Smooth muscle cell (in vitro differentiated cells): ENCODE results near the gene CFAP298. TPM values are rescaled to one million over a fixed set of nuclear protein-coding genes. Genes with fewer than 3 reads are reported as not detected.

ENCODE experiments used
- DNase-seq: peaks from one replicate; lab custom pipeline; 2025; ENCODE audit not compliant: unreplicated experiment; lab: John Stamatoyannopoulos, UW
- H2AFZ ChIP-seq: fragments of 200-600 bp; sonication (generic); 2 replicates; pipeline ENCODE4 v1.6.0; 2016; ENCODE audit warnings: antibody characterized with exemption, low read depth, mild to moderate bottlenecking
- H3F3A ChIP-seq: fragments of 200-600 bp; sonication (generic); 2 replicates; pipeline ENCODE4 v1.6.0; 2017; ENCODE audit warnings: antibody characterized with exemption, low read depth
- H3K27ac ChIP-seq: fragments of 200-600 bp; sonication (generic); 2 replicates; pipeline ENCODE4 v1.5.1; 2016; ENCODE audit warnings: low read depth, mild to moderate bottlenecking
- H3K27me3 ChIP-seq: fragments of 200-600 bp; sonication (generic); 2 replicates; pipeline ENCODE4 v1.6.1; 2016; ENCODE audit warnings: low read depth, mild to moderate bottlenecking
- H3K36me3 ChIP-seq: fragments of 200-600 bp; sonication (generic); 2 replicates; pipeline ENCODE4 v1.5.1; 2016; ENCODE audit warnings: low read depth
- H3K4me1 ChIP-seq: fragments of 200-600 bp; sonication (generic); 2 replicates; pipeline ENCODE4 v1.5.1; 2016; ENCODE audit warnings: low read depth
- H3K4me2 ChIP-seq: fragments of 200-600 bp; sonication (generic); 2 replicates; pipeline ENCODE4 v1.6.0; 2016; ENCODE audit warnings: mild to moderate bottlenecking
- H3K4me3 ChIP-seq: fragments of 200-600 bp; sonication (generic); 2 replicates; pipeline ENCODE4 v1.5.1; 2016; ENCODE audit warnings: mild to moderate bottlenecking
- H3K79me2 ChIP-seq: fragments of 200-600 bp; sonication (generic); 2 replicates; pipeline ENCODE4 v1.6.0; 2016; ENCODE audit warnings: low read depth, mild to moderate bottlenecking
- H3K9ac ChIP-seq: fragments of 200-600 bp; sonication (generic); 2 replicates; pipeline ENCODE4 v1.6.0; 2016; ENCODE audit warnings: low read depth
- H3K9me3 ChIP-seq: fragments of 200-600 bp; sonication (generic); replicated peaks from 2 replicates; pipeline ENCODE4 v1.5.1; 2016; ENCODE audit warnings: low read depth
- H4K20me1 ChIP-seq: fragments of 200-600 bp; sonication (generic); 2 replicates; pipeline ENCODE4 v1.6.0; 2016; ENCODE audit warnings: low read depth
- WGBS: methylation state at CpG from one replicate; pipeline ENCODE4 v1.1.7; 2016; ENCODE audit warnings: low lambda C conversion rate; 5-methylcytosine and 5-hydroxymethylcytosine counted together
- polyA plus RNA-seq: library from polyadenylated mRNA; unstranded; fragments of >200 nt; fragmentation: Nextera tagmentation; extraction: Ambion mirVana; gene quantifications from 2 replicates; pipeline ENCODE4 v1.2.1, GENCODE V29; 2016
- total RNA-seq: library from RNA; depleted of rRNA; stranded (reverse); fragments of >200 nt; gene quantifications from 2 replicates; pipeline ENCODE4 v1.2.3, GENCODE V29; 2014
- TF ChIP-seq, protein P1 (sequence below): fragments of 200-600 bp; sonication (generic); IDR thresholded peaks from 2 replicates; pipeline ENCODE4 v1.5.1; 2017; ENCODE audit warnings: borderline replicate concordance, mild to moderate bottlenecking, antibody characterized with exemption; ENCODE audit not compliant: insufficient read depth, poor library complexity, severe bottlenecking

Gene CFAP298
- total and polyA plus RNA-seq, 2 experiments from 2014 or later = 26.8 to 41.9 TPM

DNA sequence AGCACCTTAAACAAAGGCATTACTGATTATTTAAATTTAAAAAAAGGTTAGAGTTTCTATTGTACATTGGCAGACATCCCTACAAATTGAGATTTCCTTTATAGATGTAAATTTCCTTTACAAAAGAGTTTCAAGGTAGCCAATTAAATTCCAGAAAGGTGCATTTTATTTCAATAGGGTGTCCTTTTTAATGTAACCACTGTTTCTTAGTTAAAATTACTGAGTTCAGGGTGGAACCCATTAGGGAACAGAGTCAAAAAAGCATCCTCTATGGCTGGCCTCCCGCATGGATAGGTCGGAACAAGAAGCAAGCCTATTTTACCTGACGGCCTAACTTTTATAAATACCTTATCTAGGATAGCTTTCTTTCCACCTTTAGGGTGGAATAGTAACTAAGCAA is 51.3 kb downstream of the CFAP298 start:
- Histone ChIP-seq H4K20me1 (no peaks in the 10 kb centered on the region), H3K79me2 (no peaks in the 10 kb centered on the region), H3F3A (no peaks in the 10 kb centered on the region), H3K4me1 (no peaks in the 10 kb centered on the region), H3K27ac (no peak overlapping the region), H3K4me2 (no peak overlapping the region), H3K36me3 (no peaks in the 10 kb centered on the region), H3K4me3 (no peak overlapping the region), H3K9ac (no peak overlapping the region), H3K9me3 (no peaks in the 10 kb centered on the region), H2AFZ (peak overlapping the region; percentile 13), H3K27me3 (no peaks in the 10 kb centered on the region)
- TF ChIP-seq, protein P1, sequence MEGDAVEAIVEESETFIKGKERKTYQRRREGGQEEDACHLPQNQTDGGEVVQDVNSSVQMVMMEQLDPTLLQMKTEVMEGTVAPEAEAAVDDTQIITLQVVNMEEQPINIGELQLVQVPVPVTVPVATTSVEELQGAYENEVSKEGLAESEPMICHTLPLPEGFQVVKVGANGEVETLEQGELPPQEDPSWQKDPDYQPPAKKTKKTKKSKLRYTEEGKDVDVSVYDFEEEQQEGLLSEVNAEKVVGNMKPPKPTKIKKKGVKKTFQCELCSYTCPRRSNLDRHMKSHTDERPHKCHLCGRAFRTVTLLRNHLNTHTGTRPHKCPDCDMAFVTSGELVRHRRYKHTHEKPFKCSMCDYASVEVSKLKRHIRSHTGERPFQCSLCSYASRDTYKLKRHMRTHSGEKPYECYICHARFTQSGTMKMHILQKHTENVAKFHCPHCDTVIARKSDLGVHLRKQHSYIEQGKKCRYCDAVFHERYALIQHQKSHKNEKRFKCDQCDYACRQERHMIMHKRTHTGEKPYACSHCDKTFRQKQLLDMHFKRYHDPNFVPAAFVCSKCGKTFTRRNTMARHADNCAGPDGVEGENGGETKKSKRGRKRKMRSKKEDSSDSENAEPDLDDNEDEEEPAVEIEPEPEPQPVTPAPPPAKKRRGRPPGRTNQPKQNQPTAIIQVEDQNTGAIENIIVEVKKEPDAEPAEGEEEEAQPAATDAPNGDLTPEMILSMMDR = no peak
- 70% methylated on average over 3 of the region's 3 CpGs for WGBS
- no peak for DNase-seq

DNA sequence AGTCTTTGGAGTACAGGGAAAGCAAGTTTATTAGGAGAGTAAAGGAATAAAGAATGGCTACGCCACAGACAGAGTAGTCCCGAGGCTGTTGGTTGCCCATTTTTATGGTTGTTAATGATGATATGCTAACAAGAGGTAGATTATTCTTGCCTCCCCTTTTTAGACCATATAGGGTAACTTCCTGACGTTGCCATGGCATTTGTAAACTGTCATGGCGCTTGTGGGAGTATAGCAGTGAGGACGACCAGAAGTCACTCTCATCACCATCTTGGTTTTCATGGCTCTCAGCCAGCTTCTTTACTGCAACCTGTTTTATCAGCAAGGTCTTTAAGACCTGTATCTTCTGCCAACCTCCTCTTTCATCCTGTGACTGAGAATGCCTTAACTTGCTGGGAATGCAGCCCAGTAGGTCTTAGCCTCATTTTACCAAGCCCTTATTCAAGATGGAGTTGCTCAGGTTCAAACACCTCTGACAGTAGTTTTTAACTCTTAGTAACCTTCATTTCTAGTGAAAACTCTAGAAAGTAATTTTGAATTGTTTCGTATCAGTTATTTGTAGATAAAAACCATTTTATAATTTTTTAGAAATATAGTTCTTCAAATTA is 53.1 kb downstream of the CFAP298 start:
- H3K9ac ChIP-seq = no peak overlapping the region
- no peak overlapping the region for H2AFZ ChIP-seq
- TF ChIP-seq, protein P1 = no peak
- H3K4me3 ChIP-seq = no peak overlapping the region
- H3K4me2 ChIP-seq = no peak overlapping the region
- no peaks in the 10 kb centered on the region for H3F3A ChIP-seq
- H4K20me1 ChIP-seq = no peaks in the 10 kb centered on the region
- no peaks in the 10 kb centered on the region for H3K36me3 ChIP-seq
- DNase-seq = no peak
- H3K9me3 ChIP-seq = no peaks in the 10 kb centered on the region
- no peaks in the 10 kb centered on the region for H3K4me1 ChIP-seq
- no peaks in the 10 kb centered on the region for H3K79me2 ChIP-seq
- WGBS = 88% methylated on average over 6 of the region's 6 CpGs
- no peak overlapping the region for H3K27ac ChIP-seq
- no peaks in the 10 kb centered on the region for H3K27me3 ChIP-seq

DNA sequence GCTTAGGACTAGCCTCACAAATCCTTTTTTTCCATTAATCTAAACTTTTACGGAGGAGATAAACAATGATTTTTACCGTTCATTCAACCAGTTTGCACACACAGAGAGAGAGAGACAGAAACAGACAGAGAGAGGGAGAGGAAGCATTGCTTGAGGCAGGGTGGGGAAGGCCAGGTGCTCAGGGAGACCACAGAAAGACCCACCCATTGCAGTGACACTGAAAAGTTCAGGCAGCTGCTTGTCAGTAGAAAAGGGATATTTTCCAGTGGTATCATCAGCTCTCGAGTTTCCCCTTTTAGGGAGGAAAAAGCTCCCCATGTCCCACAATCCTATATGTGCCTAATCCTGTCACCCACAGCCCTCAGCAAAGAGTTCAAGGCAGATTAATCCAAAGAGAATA is 54.1 kb downstream of the CFAP298 start:
- TF ChIP-seq, protein P1 = no peak
- Histone ChIP-seq H3K9me3 (no peaks in the 10 kb centered on the region), H3K9ac (no peak overlapping the region), H3K36me3 (no peaks in the 10 kb centered on the region), H3K4me2 (no peak overlapping the region), H3K4me3 (no peak overlapping the region), H4K20me1 (no peaks in the 10 kb centered on the region), H3K4me1 (no peaks in the 10 kb centered on the region), H2AFZ (no peak overlapping the region), H3K27ac (no peak overlapping the region), H3K79me2 (no peaks in the 10 kb centered on the region), H3K27me3 (no peaks in the 10 kb centered on the region), H3F3A (no peaks in the 10 kb centered on the region)
- DNase-seq = no peak
- 85% methylated on average over 3 of the region's 3 CpGs for WGBS
